ENCODE results near the gene COL4A6. TPM values are rescaled to one million over a fixed set of nuclear protein-coding genes. Genes with fewer than 3 reads are reported as not detected.

Gene COL4A6
- total and polyA plus RNA-seq, 12 donors = 0.14 to 1.4 (median 0.73) TPM

DNA sequence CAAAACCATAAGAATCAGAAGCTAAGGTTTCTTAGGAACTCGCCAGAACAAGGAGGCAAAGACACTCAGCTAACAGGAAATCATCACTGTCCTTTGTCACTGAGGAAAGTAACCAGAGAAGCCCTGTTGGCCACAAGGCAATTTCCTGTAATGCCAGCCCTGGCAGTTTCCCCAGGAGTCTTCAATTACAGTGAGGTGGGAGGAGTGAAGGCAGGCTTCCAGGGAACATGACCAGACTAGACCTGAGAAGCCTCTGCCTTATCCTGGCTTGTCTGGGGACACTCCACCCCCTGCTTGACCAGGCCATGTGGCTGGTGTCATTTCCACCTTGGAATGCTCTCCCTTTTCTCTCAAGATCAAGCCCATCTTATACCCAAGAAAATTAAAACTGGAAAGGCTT is 125.3 kb downstream of the COL4A6 start:
- no peak overlapping the region for H3K27ac ChIP-seq
- peak in 6 of 7 donors; percentile 15 to 52 (median 19) for DNase-seq
- no peak overlapping the region for H3K4me3 ChIP-seq
- WGBS, 4 donors = 22 to 63% (median 50%) methylated on average over 1 of the region's 1 CpG
- peaks cover 24% of the 10 kb centered on the region for H3K27me3 ChIP-seq
- no peaks in the 10 kb centered on the region for H3K4me1 ChIP-seq (replicated peaks in 1 of 2)
- H3K9me3 ChIP-seq (replicated peaks in 1 of 3) = no peaks in the 10 kb centered on the region
- intact Hi-C loops (cut with DNase I) = no loop called here
- no peaks in the 10 kb centered on the region for H3K36me3 ChIP-seq (replicated peaks in 1 of 2)
- TF ChIP-seq, protein P1, sequence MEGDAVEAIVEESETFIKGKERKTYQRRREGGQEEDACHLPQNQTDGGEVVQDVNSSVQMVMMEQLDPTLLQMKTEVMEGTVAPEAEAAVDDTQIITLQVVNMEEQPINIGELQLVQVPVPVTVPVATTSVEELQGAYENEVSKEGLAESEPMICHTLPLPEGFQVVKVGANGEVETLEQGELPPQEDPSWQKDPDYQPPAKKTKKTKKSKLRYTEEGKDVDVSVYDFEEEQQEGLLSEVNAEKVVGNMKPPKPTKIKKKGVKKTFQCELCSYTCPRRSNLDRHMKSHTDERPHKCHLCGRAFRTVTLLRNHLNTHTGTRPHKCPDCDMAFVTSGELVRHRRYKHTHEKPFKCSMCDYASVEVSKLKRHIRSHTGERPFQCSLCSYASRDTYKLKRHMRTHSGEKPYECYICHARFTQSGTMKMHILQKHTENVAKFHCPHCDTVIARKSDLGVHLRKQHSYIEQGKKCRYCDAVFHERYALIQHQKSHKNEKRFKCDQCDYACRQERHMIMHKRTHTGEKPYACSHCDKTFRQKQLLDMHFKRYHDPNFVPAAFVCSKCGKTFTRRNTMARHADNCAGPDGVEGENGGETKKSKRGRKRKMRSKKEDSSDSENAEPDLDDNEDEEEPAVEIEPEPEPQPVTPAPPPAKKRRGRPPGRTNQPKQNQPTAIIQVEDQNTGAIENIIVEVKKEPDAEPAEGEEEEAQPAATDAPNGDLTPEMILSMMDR (IDR thresholded peaks at IDR 0.05) = no peak
- no peak for TF ChIP-seq POLR2A (IDR thresholded peaks at IDR 0.05)

DNA sequence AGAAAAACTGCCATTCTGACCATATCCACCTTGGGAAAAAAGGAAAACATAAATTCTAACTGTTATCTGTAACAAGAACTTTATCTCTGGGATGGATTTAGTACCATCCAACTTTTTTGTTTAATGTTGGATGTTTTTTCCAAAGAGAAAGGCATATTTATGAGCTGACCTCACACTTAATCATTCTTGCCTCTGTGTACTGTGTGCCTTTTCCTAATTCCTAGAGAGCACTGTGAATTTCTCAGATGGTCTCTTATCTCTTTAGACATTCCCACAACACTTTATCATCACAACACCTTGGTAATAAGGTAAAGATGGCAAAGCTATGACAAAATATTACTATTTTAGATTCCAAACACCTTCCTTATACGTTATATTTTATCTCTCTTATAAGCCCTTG is 126.2 kb downstream of the COL4A6 start:
- no peak overlapping the region for H3K27ac ChIP-seq
- H3K4me3 ChIP-seq = no peak overlapping the region
- no peaks in the 10 kb centered on the region for H3K9me3 ChIP-seq (replicated peaks in 1 of 3)
- TF ChIP-seq, protein P1 (IDR thresholded peaks at IDR 0.05) = no peak
- no peak for TF ChIP-seq POLR2A (IDR thresholded peaks at IDR 0.05)
- no peaks in the 10 kb centered on the region for H3K4me1 ChIP-seq (replicated peaks in 1 of 2)
- intact Hi-C loops (cut with DNase I) = no loop called here
- H3K27me3 ChIP-seq = peaks cover 24% of the 10 kb centered on the region
- no peaks in the 10 kb centered on the region for H3K36me3 ChIP-seq (replicated peaks in 1 of 2)
- DNase-seq = no peak
- 38 to 50% (median 43%) methylated on average over 1 of the region's 1 CpG for WGBS, 4 donors

DNA sequence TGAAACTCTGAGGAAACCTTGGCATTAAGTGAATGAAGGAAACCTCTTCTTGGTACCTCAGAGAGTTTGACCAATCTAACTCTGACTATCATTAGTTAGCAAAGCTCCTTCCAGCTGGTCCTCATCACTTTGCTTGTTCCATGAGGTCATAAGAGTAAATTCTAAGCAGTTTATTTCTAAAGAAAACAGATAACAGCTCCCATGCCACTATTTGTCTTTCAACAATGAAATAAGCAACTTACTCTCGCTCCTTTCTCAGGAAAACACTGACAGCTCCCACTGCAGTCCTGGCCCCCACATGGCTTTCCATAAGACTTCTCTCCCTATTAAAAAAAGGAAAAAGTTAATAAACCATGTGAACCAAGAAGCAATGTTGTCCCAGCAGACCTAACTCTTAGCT is 127.7 kb downstream of the COL4A6 start:
- TF ChIP-seq POLR2A (IDR thresholded peaks at IDR 0.05) = no peak
- TF ChIP-seq, protein P1 (IDR thresholded peaks at IDR 0.05) = no peak
- H3K36me3 ChIP-seq (replicated peaks in 1 of 2) = no peaks in the 10 kb centered on the region
- no peak overlapping the region for H3K4me3 ChIP-seq
- WGBS, 4 donors = 71 to 77% (median 76%) methylated on average over 1 of the region's 1 CpG
- no peaks in the 10 kb centered on the region for H3K4me1 ChIP-seq (replicated peaks in 1 of 2)
- H3K27me3 ChIP-seq = peaks cover 18% of the 10 kb centered on the region
- H3K27ac ChIP-seq = no peak overlapping the region
- no peaks in the 10 kb centered on the region for H3K9me3 ChIP-seq (replicated peaks in 1 of 3)
- intact Hi-C loops (cut with DNase I) = no loop called here
- DNase-seq = no peak

DNA sequence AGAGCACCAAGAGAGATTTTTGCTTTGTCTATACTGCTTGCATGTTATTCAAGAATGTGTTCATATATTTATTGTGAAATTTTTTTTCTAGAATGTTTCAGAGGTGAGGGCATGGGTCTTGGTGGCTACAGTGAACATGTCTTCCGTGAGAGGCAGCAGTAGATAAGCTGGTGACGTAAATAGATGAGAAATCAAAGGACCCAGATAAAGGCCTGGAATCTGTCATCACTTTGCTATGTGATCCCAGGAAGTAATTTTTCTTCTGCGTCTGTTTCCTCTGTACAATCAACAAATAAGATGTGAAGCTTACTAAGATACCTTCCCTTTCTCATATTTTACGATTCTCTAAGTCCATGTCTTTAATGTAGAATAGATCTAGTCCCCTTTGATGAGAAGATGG is 129.1 kb downstream of the COL4A6 start:
- WGBS, 4 donors = 32 to 53% (median 40%) methylated on average over 4 of the region's 4 CpGs
- Histone ChIP-seq H3K27me3 (peaks cover 19% of the 10 kb centered on the region), H3K9me3 (replicated peaks in 1 of 3) (no peaks in the 10 kb centered on the region), H3K36me3 (replicated peaks in 1 of 2) (no peaks in the 10 kb centered on the region), H3K4me3 (no peak overlapping the region), H3K4me1 (replicated peaks in 1 of 2) (no peaks in the 10 kb centered on the region), H3K27ac (no peak overlapping the region)
- TF ChIP-seq, protein P1 (IDR thresholded peaks at IDR 0.05) = no peak
- TF ChIP-seq POLR2A (IDR thresholded peaks at IDR 0.05) = no peak
- intact Hi-C loops (cut with DNase I) = no loop called here
- no peak for DNase-seq

Data from adrenal gland (tissue), 12 donors.